Measurements from ENCODE around the gene TXNDC2. TPM values are rescaled to one million over a fixed set of nuclear protein-coding genes. Genes with fewer than 3 reads are reported as not detected.

The TXNDC2 gene
- total and polyA plus RNA-seq, 10 of the 15 experiments (the other 5 are each of a cell fraction or from before 2014, with no cell fraction given) = 0.04 to 0.07 (median 0.06) TPM; not detected in 7

DNA sequence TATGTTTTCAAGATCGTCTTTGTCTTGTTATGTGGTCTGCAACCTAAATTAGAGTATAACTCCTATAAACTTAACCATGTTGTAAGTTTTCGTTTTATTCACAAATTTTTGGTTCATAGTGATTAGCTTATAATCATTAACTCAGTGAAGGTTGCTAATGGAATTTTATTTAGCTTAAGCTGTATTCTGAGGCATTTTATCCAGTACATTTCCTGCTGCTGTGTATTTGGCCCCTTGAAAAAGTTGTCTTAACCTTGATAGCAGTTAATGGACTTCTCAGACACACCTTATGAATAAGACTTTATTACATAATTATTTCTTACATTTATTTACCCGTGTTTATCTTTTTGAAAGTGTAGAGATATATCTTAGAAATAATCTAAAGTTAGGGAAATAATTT is 48.5 kb downstream of the TXNDC2 start:
- H3K79me2 ChIP-seq (ENCODE audit: control insufficient read depth, insufficient read depth, low read length) = peaks cover 37% of the 10 kb centered on the region
- FAIRE-seq (no peak), DNase-seq (ENCODE audit: low read depth, low spot score) (no peak), ATAC-seq (no peak)
- 98% methylated on average over 3 of the region's 3 CpGs for WGBS (ENCODE audit: insufficient coverage, insufficient replicate concordance, low lambda C conversion rate, missing lambda C conversion rate)
- ChIA-PET RAD21 (ENCODE audit: unreplicated experiment) (no interaction called here), POLR2A (no interaction called here), SMC1A (ENCODE audit: uncharacterized antibody, unreplicated experiment) (no interaction called here), CTCF (no interaction called here)
- H3K4me2 ChIP-seq (ENCODE audit: control insufficient read depth, insufficient read depth) = no peak overlapping the region
- intact Hi-C loops (cut with micrococcal nuclease; ENCODE audit: unreplicated experiment) (no loop called here), in situ Hi-C loops (cut with MboI) (no loop called here)
- no peak overlapping the region for H3K27ac ChIP-seq (ENCODE audit: control insufficient read depth, insufficient read depth)
- no peaks in the 10 kb centered on the region for H3K4me1 ChIP-seq (ENCODE audit: control insufficient read depth, insufficient read depth, low read length)
- TF ChIP-seq IKZF1 (conservative IDR thresholded peaks at IDR 0.05) (no peak), TAF1 (IDR thresholded peaks at IDR 0.05; ENCODE audit: borderline replicate concordance, low read depth, low read length) (no peak), KAT2A (conservative IDR thresholded peaks at IDR 0.05; ENCODE audit: control insufficient read depth, low read depth, low read length) (no peak), EED (IDR thresholded peaks at IDR 0.05; ENCODE audit: low read depth) (no peak), FOXK2 (IDR thresholded peaks at IDR 0.05) (no peak), CEBPB (IDR thresholded peaks at IDR 0.05; ENCODE audit: borderline replicate concordance in 1 of 2, low read depth in 2 of 2, low read length in 2 of 2) (no peak), RAD21 (IDR thresholded peaks at IDR 0.05; ENCODE audit: insufficient read depth, low read depth, low read length) (no peak)
- no peak overlapping the region for H3K4me3 ChIP-seq
- BruUV-seq (replicated peaks) = no TSS peak
- no peaks in the 10 kb centered on the region for H3K27me3 ChIP-seq (replicated peaks in 1 of 2; ENCODE audit: control insufficient read depth in 2 of 2, insufficient read depth in 2 of 2, low read length in 1 of 2)
- peaks cover 5 to 28% of the 10 kb centered on the region in 2 experiments for H3K36me3 ChIP-seq (ENCODE audit: control insufficient read depth in 2 of 2, insufficient read depth in 2 of 2, low read length in 1 of 2)
- no peak overlapping the region for H2AFZ ChIP-seq (ENCODE audit: control insufficient read depth, low read depth, low read length)
- H4K20me1 ChIP-seq (ENCODE audit: control insufficient read depth, insufficient read depth) = 0 out of 2 replicates have a peak, but pooled peaks cover 2% of the 10 kb centered on the region
- no peaks in the 10 kb centered on the region for H3K9me3 ChIP-seq (replicated peaks; ENCODE audit: control insufficient read depth, insufficient read depth, low read length)
- no peak overlapping the region for H3K9ac ChIP-seq (ENCODE audit: control insufficient read depth, insufficient read depth, low read length)

Small RNAs within 50 kb of the gene (small RNA-seq; reads per million reads assigned to genes)
- gene RNA5SP449 (not detected), gene RNA5SP450 (1.0 reads per million, percentile 33 among the genes with 10 or more reads in this experiment)

Other genes with a start within 250 kb of the TXNDC2 start
- 11.6 and 12.0 TPM in 2 replicates for gene RAB31, start 177.7 kb upstream of the TXNDC2 start, total RNA-seq (2014; rRNA removed)
- gene RAB31, start 177.7 kb upstream of the TXNDC2 start, total RNA-seq (2014; rRNA removed; fragmentation: Illumina TruSeq; extraction: Trizol) = 12.7 TPM in 2 replicates
- 19.4 and 23.3 TPM in 2 replicates for gene RAB31, start 177.7 kb upstream of the TXNDC2 start, total RNA-seq (2021)
- 0.62 and 0.80 TPM in 2 replicates for gene RAB31, start 177.7 kb upstream of the TXNDC2 start, polyA plus RNA-seq (2011; rRNA removed)
- 14.8 and 17.5 TPM in 2 replicates for gene RAB31, start 177.7 kb upstream of the TXNDC2 start, polyA plus RNA-seq (2014; fragmentation: Illumina TruSeq; extraction: Trizol)
- gene RAB31, start 177.7 kb upstream of the TXNDC2 start, polyA plus RNA-seq (2014; fragmentation: Nextera tagmentation; extraction: Ambion mirVana) = 1 to 10 TPM; 6.4 to 8.9 TPM
- 8.9 and 9.2 TPM in 2 replicates for gene RAB31, start 177.7 kb upstream of the TXNDC2 start, polyA plus RNA-seq (2014; rRNA removed)
- gene RAB31, start 177.7 kb upstream of the TXNDC2 start, polyA plus RNA-seq (2016; fragmentation: Nextera tagmentation; extraction: Ambion mirVana) = 10 to 100 TPM; 18.1 to 21.3 TPM
- 124 and 128 TPM in 2 replicates for gene VAPA, start 28.0 kb downstream of the TXNDC2 start, total RNA-seq (2014; rRNA removed)
- gene VAPA, start 28.0 kb downstream of the TXNDC2 start, total RNA-seq (2014; rRNA removed; fragmentation: Illumina TruSeq; extraction: Trizol) = 165 and 173 TPM in 2 replicates
- gene VAPA, start 28.0 kb downstream of the TXNDC2 start, total RNA-seq (2021) = 136 and 137 TPM in 2 replicates
- 235 and 368 TPM in 2 replicates for gene VAPA, start 28.0 kb downstream of the TXNDC2 start, polyA plus RNA-seq (2011; rRNA removed)
- 252 and 265 TPM in 2 replicates for gene VAPA, start 28.0 kb downstream of the TXNDC2 start, polyA plus RNA-seq (2014; fragmentation: Illumina TruSeq; extraction: Trizol)
- 10 to 100 TPM; 70.9 to 73.1 TPM for gene VAPA, start 28.0 kb downstream of the TXNDC2 start, polyA plus RNA-seq (2014; fragmentation: Nextera tagmentation; extraction: Ambion mirVana)
- 154 and 159 TPM in 2 replicates for gene VAPA, start 28.0 kb downstream of the TXNDC2 start, polyA plus RNA-seq (2014; rRNA removed)
- gene VAPA, start 28.0 kb downstream of the TXNDC2 start, polyA plus RNA-seq (2016; fragmentation: Nextera tagmentation; extraction: Ambion mirVana) = 100 to 1,000 TPM; 236 to 237 TPM